Anterior cingulate cortex (tissue), 58 donors: Measurements from ENCODE around the gene MARCKS.
"Not testable (repeated sequence)": the region's sequence is repeated elsewhere in the genome, so short reads cannot be mapped to it uniquely, and the experiment has no call there.

Source experiments
- DNase-seq, 58 donors: peaks; one replicate each; lab custom pipeline; 2025; lab: John Stamatoyannopoulos, UW

The MARCKS gene

GRCh38 chr6:113881478-113881980, 24.4 kb downstream of the MARCKS start:
- no peak for DNase-seq

GRCh38 chr6:113882336-113883022, 25.3 kb downstream of the MARCKS start:
- DNase-seq, result no peak

- DNase-seq, result no peak
These were observed 26.9 kb downstream of the MARCKS start for GRCh38 chr6:113884011-113884410.

- DNase-seq, result no peak
These were observed 29.4 kb downstream of the MARCKS start for GRCh38 chr6:113886512-113886911.

- DNase-seq, result no peak
These were observed 31.3 kb downstream of the MARCKS start for GRCh38 chr6:113888493-113888892.

- no peak for DNase-seq
These were observed 31.9 kb downstream of the MARCKS start for GRCh38 chr6:113888956-113889630.

GRCh38 chr6:113893451-113893850, 36.3 kb downstream of the MARCKS start:
- DNase-seq, result no peak

GRCh38 chr6:113893866-113894265, 36.7 kb downstream of the MARCKS start:
- DNase-seq, result no peak

GRCh38 chr6:113894712-113895674, 37.8 kb downstream of the MARCKS start:
- DNase-seq, result no peak

- no peak for DNase-seq
These were observed 44.3 kb downstream of the MARCKS start for GRCh38 chr6:113901482-113901881.

GRCh38 chr6:113903666-113904330, 46.7 kb downstream of the MARCKS start:
- no peak for DNase-seq

- no peak for DNase-seq
These were observed 50.1 kb downstream of the MARCKS start for GRCh38 chr6:113907102-113907815.

- no peak for DNase-seq
These were observed 51.7 kb downstream of the MARCKS start for GRCh38 chr6:113908801-113909200.

- peak in 1 of 58 donors; percentile 41 for DNase-seq
These were observed 52.2 kb downstream of the MARCKS start for GRCh38 chr6:113909224-113909856.

GRCh38 chr6:113910285-113910684, 53.1 kb downstream of the MARCKS start:
- not testable (repeated sequence) for DNase-seq
